Breast epithelium (tissue), 3 donors: Measurements from ENCODE around the gene TMUB2.

ENCODE experiments used
- POLR2A ChIP-seq: fragments of 450-650 bp; IDR thresholded peaks from one replicate; pipeline ENCODE4 v1.6.1; 2016; ENCODE audit warnings: antibody characterized with exemption, mild to moderate bottlenecking, moderate library complexity
- POLR2AphosphoS5 ChIP-seq, 3 donors: sonication (generic); formaldehyde crosslinking; IDR thresholded peaks; one replicate each; pipeline ENCODE4 v1.6.1; 2017; ENCODE audit warnings: antibody characterized with exemption in 3 of 3
- TF ChIP-seq, protein P1 (sequence below), 3 donors: fragments of 450-650 bp; IDR thresholded peaks; one replicate each; pipeline ENCODE4 v1.5.1; 2016 to 2017; ENCODE audit warnings: antibody characterized with exemption in 3 of 3, mild to moderate bottlenecking in 3 of 3, moderate library complexity in 3 of 3

DNA sequence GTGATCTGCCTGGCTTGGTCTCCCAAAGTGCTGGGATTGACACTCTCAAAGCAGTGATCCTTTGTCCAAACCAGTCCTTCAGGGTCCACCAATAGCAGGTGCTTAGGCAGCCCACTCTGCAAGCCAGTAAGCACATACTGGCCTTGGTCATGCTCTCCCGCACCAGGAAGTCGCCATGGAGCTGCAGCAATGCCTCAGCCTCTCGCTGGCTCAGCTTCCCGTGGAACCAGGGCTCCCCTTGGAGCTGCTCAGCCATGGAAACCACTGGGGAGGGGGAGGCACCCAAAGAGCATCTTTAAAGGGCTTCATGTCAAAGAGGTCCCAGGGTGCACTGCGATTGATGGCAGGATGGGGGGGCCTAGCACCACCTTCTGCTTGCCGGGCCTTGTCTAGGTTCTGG lies 42.3 kb downstream of the TMUB2 start:
- TF ChIP-seq POLR2A = no peak
- TF ChIP-seq, protein P1, sequence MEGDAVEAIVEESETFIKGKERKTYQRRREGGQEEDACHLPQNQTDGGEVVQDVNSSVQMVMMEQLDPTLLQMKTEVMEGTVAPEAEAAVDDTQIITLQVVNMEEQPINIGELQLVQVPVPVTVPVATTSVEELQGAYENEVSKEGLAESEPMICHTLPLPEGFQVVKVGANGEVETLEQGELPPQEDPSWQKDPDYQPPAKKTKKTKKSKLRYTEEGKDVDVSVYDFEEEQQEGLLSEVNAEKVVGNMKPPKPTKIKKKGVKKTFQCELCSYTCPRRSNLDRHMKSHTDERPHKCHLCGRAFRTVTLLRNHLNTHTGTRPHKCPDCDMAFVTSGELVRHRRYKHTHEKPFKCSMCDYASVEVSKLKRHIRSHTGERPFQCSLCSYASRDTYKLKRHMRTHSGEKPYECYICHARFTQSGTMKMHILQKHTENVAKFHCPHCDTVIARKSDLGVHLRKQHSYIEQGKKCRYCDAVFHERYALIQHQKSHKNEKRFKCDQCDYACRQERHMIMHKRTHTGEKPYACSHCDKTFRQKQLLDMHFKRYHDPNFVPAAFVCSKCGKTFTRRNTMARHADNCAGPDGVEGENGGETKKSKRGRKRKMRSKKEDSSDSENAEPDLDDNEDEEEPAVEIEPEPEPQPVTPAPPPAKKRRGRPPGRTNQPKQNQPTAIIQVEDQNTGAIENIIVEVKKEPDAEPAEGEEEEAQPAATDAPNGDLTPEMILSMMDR (IDR thresholded peaks at IDR 0.05) = no peak
- TF ChIP-seq POLR2AphosphoS5 (IDR thresholded peaks at IDR 0.05) = no peak
